ENCODE data around the gene KCMF1. TPM values are rescaled to one million over a fixed set of nuclear protein-coding genes. Genes with fewer than 3 reads are reported as not detected.

The KCMF1 gene
- total RNA-seq, 4 donors from 2014 or later: 52.0 to 75.2 (median 63.5) TPM

- no peak for ATAC-seq (ENCODE audit: low FRiP score)
These were observed 107.0 kb downstream of the KCMF1 start for GRCh38 chr2:85077859-85078419.

GRCh38 chr2:85078536-85078935 is 107.6 kb downstream of the KCMF1 start:
- DNase-seq (ENCODE audit: low spot score) (no peak), ATAC-seq (ENCODE audit: low FRiP score) (no peak)
- TF ChIP-seq CTCF (IDR thresholded peaks at IDR 0.05): no peak

More at GRCh38 chr2:85077859-85078419, 107.0 kb downstream of the KCMF1 start:
- no peak for DNase-seq (ENCODE audit: low spot score)
- no peak for TF ChIP-seq CTCF (IDR thresholded peaks at IDR 0.05)

GRCh38 chr2:85083092-85083491 is 112.1 kb downstream of the KCMF1 start:
- no peak for DNase-seq (ENCODE audit: low spot score)
- no peak for TF ChIP-seq CTCF (IDR thresholded peaks at IDR 0.05)
- no peak for ATAC-seq (ENCODE audit: low FRiP score)

- no peak for TF ChIP-seq CTCF (IDR thresholded peaks at IDR 0.05)
- ATAC-seq (ENCODE audit: low FRiP score) (no peak), DNase-seq (ENCODE audit: low spot score) (no peak)
These were observed 114.6 kb downstream of the KCMF1 start for GRCh38 chr2:85085563-85085962.

GRCh38 chr2:85087541-85087940 is 116.6 kb downstream of the KCMF1 start:
- no peak for DNase-seq (ENCODE audit: low spot score)
- TF ChIP-seq CTCF (IDR thresholded peaks at IDR 0.05): no peak
- no peak for ATAC-seq (ENCODE audit: low FRiP score)

GRCh38 chr2:85088921-85089320 is 118.0 kb downstream of the KCMF1 start:
- DNase-seq (ENCODE audit: low spot score) (no peak), ATAC-seq (ENCODE audit: low FRiP score) (no peak)
- no peak for TF ChIP-seq CTCF (IDR thresholded peaks at IDR 0.05)

GRCh38 chr2:85089585-85089984 is 118.6 kb downstream of the KCMF1 start:
- no peak for TF ChIP-seq CTCF (IDR thresholded peaks at IDR 0.05)
- DNase-seq (ENCODE audit: low spot score) (no peak), ATAC-seq (ENCODE audit: low FRiP score) (no peak)
